Ishikawa (cell line): ENCODE results near the gene SLC25A31.

Experiments
- CEBPB ChIP-seq: IDR thresholded peaks from 2 replicates; pipeline ENCODE4 v1.6.1; 2012
- CREB1 ChIP-seq: IDR thresholded peaks from 2 replicates; pipeline ENCODE4 v1.6.1; 2012; ENCODE audit warnings: low read depth
- EGR1 ChIP-seq: IDR thresholded peaks from 2 replicates; pipeline ENCODE4 v1.6.1; 2012
- EP300 ChIP-seq: IDR thresholded peaks from 2 replicates; pipeline ENCODE4 v1.6.1; 2012; ENCODE audit warnings: borderline replicate concordance
- FOXM1 ChIP-seq: IDR thresholded peaks from 2 replicates; pipeline ENCODE4 v1.6.1; 2012; ENCODE audit warnings: low read depth, borderline replicate concordance
- NFIC ChIP-seq: IDR thresholded peaks from 2 replicates; pipeline ENCODE4 v1.6.1; 2012
- RAD21 ChIP-seq: IDR thresholded peaks from 2 replicates; pipeline ENCODE4 v1.6.1; 2012; ENCODE audit warnings: low read depth
- TAF1 ChIP-seq: IDR thresholded peaks from 2 replicates; pipeline ENCODE4 v1.6.1; 2012; ENCODE audit warnings: low read depth, mild to moderate bottlenecking
- TCF12 ChIP-seq: IDR thresholded peaks from 2 replicates; pipeline ENCODE4 v1.6.1; 2012; ENCODE audit warnings: low read depth
- TEAD4 ChIP-seq: IDR thresholded peaks from 2 replicates; pipeline ENCODE4 v1.6.1; 2012
- YY1 ChIP-seq: IDR thresholded peaks from 2 replicates; pipeline ENCODE4 v1.6.1; 2012; ENCODE audit warnings: low read depth
- ZBTB7A ChIP-seq: IDR thresholded peaks from 2 replicates; pipeline ENCODE4 v1.6.1; 2012; ENCODE audit warnings: low read depth
- TF ChIP-seq, protein P1 (sequence below): IDR thresholded peaks from 2 replicates; pipeline ENCODE4 v1.6.1; 2012; ENCODE audit warnings: low read depth, mild to moderate bottlenecking
- TF ChIP-seq, protein P2 (sequence below): IDR thresholded peaks from 2 replicates; pipeline ENCODE4 v1.6.1; 2012
- TF ChIP-seq, protein P3 (sequence below): IDR thresholded peaks from 2 replicates; pipeline ENCODE4 v1.6.1; 2012

SLC25A31 gene

DNA sequence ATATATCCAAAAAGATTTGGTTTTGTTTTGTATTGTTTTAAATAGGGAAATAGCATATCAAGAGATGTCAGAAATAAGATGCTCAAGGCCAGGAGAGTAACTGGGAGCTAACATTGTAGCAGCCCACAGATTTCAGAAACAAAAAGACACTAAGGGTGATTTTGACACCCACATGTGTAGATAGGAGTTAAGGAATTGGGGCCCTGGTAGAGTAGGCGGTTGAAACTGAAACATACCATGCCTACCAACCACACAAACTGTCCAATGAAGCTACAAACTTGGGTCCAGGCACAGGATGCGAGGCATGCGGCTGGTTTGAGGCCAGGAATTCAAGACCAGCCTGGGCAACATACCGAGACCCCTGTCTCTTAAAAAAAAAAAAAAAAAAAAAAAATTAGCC, 45.6 kb downstream of the SLC25A31 start:
- TF ChIP-seq, protein P1, sequence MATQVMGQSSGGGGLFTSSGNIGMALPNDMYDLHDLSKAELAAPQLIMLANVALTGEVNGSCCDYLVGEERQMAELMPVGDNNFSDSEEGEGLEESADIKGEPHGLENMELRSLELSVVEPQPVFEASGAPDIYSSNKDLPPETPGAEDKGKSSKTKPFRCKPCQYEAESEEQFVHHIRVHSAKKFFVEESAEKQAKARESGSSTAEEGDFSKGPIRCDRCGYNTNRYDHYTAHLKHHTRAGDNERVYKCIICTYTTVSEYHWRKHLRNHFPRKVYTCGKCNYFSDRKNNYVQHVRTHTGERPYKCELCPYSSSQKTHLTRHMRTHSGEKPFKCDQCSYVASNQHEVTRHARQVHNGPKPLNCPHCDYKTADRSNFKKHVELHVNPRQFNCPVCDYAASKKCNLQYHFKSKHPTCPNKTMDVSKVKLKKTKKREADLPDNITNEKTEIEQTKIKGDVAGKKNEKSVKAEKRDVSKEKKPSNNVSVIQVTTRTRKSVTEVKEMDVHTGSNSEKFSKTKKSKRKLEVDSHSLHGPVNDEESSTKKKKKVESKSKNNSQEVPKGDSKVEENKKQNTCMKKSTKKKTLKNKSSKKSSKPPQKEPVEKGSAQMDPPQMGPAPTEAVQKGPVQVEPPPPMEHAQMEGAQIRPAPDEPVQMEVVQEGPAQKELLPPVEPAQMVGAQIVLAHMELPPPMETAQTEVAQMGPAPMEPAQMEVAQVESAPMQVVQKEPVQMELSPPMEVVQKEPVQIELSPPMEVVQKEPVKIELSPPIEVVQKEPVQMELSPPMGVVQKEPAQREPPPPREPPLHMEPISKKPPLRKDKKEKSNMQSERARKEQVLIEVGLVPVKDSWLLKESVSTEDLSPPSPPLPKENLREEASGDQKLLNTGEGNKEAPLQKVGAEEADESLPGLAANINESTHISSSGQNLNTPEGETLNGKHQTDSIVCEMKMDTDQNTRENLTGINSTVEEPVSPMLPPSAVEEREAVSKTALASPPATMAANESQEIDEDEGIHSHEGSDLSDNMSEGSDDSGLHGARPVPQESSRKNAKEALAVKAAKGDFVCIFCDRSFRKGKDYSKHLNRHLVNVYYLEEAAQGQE: no peak
- TF ChIP-seq ZBTB7A (no peak), TCF12 (no peak), NFIC (no peak), TEAD4 (no peak), TAF1 (no peak), EGR1 (no peak), EP300 (no peak), CEBPB (no peak)

DNA sequence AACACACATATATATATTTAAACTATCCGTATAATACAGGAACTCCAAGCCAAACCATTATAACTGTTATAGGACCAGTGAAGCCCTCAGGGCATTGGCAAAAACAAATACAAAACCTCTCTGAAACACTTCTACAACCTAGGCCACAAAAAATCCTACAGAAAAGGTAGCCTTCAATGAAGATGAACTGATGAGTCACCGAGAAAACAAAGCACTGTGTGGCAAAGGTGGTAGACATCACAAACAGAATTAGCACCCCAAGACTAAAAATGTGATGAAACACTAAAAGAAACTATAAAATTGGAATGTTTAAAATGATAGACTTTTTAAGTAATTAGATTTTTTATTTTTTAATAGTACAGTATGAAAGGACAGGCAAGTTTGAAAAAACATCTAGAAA, 46.4 kb downstream of the SLC25A31 start:
- no peak for TF ChIP-seq YY1
- TF ChIP-seq TCF12: no peak

DNA sequence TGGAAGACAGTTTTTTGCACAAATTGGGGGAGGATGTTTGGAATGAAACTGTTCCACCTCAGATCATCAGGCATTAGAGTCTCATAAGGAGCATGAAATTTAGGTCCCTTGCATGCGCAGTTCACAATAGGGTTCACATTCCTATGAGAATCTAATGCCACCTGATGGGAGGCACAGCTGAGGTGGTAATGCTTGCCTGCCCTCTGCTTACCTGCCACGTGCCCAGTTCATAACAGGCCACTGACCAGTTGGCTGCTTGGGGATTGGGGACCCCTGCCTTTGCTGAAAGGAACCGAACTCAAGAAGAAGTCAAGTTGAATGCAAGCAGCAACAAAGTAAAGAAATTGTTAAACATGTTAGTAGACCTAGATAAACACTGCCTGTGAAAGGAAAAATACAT, 47.3 kb downstream of the SLC25A31 start:
- TF ChIP-seq CREB1 (no peak), ZBTB7A (no peak), EGR1 (no peak), YY1 (no peak), RAD21 (no peak), TCF12 (no peak), NFIC (no peak), TAF1 (no peak), EP300 (no peak)
- TF ChIP-seq, protein P2, sequence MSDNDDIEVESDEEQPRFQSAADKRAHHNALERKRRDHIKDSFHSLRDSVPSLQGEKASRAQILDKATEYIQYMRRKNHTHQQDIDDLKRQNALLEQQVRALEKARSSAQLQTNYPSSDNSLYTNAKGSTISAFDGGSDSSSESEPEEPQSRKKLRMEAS: peak; percentile 52; the same call in 1 of the 2 replicates
- TF ChIP-seq, protein P3, sequence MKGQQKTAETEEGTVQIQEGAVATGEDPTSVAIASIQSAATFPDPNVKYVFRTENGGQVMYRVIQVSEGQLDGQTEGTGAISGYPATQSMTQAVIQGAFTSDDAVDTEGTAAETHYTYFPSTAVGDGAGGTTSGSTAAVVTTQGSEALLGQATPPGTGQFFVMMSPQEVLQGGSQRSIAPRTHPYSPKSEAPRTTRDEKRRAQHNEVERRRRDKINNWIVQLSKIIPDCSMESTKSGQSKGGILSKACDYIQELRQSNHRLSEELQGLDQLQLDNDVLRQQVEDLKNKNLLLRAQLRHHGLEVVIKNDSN: peak; percentile 56; the same call in 1 of the 2 replicates

DNA sequence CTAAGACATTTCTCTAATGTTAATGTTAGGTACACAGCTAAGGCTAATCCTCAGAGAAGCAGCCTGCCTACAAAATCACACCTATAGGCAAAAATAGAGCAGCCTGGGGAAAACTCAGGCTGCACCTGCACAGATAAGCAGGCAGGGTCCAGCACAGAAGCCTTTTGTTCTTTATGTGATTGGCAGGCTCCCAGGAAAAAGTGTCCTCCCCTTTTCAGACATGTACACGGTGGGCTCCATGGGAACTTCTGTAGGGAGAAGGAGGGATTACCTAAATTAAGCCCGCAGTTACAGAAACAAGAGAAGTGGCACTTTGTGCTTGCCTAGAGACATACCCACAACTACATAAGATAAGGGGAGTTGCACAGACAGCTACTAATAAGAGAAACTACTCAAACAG, 47.9 kb downstream of the SLC25A31 start:
- no peak for TF ChIP-seq EGR1
- TF ChIP-seq TAF1: no peak
- TF ChIP-seq FOXM1: no peak
- TF ChIP-seq NFIC: no peak
- TF ChIP-seq ZBTB7A: no peak
- TF ChIP-seq, protein P3: no peak
- TF ChIP-seq, protein P1: no peak
- TF ChIP-seq TEAD4: no peak
- TF ChIP-seq EP300: no peak
- no peak for TF ChIP-seq YY1
- no peak for TF ChIP-seq RAD21
- no peak for TF ChIP-seq TCF12

DNA sequence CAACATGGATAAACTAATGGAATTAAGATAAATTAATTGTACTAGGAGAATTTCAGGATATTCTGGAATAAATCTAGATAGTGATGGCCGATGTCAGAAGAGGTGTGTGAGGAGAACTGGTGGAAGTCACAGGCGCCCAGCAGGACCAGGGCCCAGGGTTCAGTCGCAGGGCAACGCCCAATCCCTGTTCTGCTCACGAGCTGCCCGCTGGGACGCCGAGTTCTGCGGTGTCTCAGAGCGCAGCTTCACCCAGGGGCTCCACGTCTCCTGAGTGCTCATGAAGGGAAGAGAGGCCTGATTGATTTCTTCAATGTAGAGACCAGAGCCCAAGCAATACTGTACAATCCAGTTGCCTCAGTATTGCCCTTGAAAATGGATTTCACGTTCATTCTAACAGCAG, 50.4 kb downstream of the SLC25A31 start:
- TF ChIP-seq, protein P1: no peak
- TF ChIP-seq EP300: no peak
- no peak for TF ChIP-seq EGR1
- TF ChIP-seq CREB1: no peak
- TF ChIP-seq TCF12: no peak
- TF ChIP-seq YY1: no peak
- TF ChIP-seq, protein P2: no peak
- no peak for TF ChIP-seq TEAD4
- TF ChIP-seq NFIC: no peak
- no peak for TF ChIP-seq FOXM1
- no peak for TF ChIP-seq CEBPB
- TF ChIP-seq, protein P3: no peak
- TF ChIP-seq ZBTB7A: no peak
